ENCODE data around the gene CCDC194. TPM values are rescaled to one million over a fixed set of nuclear protein-coding genes. Genes with fewer than 3 reads are reported as not detected.
A peak's percentile ranks its signal among the peaks of the same experiment; 100 is the strongest.

Gene CCDC194, protein sequence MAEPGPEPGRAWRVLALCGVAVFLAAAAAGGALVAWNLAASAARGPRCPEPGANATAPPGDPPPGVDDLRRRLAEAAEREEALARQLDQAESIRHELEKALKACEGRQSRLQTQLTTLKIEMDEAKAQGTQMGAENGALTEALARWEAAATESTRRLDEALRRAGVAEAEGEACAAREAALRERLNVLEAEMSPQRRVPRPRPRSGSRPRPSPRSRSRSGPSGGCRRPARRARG
- total RNA-seq: not detected
- not detected for polyA plus RNA-seq

DNA sequence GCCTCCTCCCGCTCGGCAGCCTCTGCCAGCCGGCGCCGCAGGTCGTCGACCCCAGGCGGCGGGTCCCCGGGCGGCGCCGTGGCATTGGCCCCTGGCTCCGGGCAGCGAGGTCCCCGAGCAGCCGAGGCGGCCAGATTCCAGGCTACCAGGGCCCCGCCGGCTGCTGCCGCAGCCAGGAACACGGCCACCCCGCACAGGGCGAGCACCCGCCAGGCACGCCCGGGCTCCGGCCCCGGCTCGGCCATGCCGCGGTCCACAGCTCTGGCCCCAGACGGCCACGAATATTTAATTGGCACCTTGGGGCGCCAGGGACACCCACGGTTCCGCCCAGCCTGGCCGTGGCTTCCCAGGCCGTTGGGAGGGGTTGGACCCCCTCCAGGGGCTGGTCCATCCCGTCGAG, at the start of gene CCDC194:
TSS of gene CCDC194 (minus strand) at position 283 of the 400 bp plus-strand sequence. CDS start at position 245, 38 bp downstream.
- Histone ChIP-seq H3K4me1 (ENCODE audit: insufficient read depth) (no peaks in the 10 kb centered on the region), H3K36me3 (ENCODE audit: insufficient read depth) (no peaks in the 10 kb centered on the region), H3K4me3 (ENCODE audit: low read depth, low read length) (no peak within 1 kb of the TSS), H3K27ac (ENCODE audit: low read depth) (no peak within 1 kb of the TSS)
- WGBS: 32% methylated on average over 41 of the region's 41 CpGs
- DNase-seq (ENCODE audit: extremely low spot score): no peak

DNA sequence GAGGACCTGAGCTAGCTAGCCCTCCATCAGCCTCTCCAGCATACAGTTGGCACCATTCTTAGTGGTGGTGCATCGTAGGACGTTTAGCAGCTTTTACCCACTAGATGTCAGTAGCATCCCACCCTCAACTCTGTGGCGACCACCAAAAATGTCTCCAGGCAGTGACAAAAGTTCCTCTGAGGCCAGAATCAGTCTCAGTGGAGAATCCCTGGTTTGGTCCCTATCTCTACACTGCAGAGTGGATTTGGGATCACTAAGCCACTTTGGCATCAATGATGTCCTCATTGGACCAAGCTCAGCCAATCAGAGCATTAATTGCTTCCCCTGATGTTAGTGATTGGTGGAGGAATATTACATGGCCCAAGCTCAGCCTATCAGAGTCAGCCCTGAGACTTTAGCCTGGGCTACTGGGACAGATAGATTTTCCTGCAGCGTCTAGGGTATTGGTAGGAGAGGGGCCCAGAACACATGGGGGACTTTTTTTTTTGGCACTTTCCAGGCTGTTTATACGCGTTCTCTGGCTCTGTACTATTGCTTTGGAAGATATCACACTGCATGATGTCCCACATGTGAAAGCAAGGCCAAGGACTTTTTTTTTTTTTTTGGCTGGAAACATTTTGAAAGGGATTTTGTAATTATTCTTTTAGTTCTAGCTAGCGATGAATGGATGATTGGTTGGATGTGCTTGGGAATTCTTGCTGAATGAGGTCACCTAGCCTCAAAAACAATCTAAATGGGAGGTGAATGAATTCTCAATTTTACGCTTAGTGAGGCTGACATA, 47.4 kb upstream of the CCDC194 start:
- H3K4me3 ChIP-seq (ENCODE audit: low read depth, low read length): no peak overlapping the region
- H3K4me1 ChIP-seq (ENCODE audit: insufficient read depth): no peaks in the 10 kb centered on the region
- H3K36me3 ChIP-seq (ENCODE audit: insufficient read depth): no peaks in the 10 kb centered on the region
- WGBS: 50% methylated on average over 8 of the region's 8 CpGs
- no peak for DNase-seq (ENCODE audit: extremely low spot score)
- H3K27ac ChIP-seq (ENCODE audit: low read depth): no peak overlapping the region

DNA sequence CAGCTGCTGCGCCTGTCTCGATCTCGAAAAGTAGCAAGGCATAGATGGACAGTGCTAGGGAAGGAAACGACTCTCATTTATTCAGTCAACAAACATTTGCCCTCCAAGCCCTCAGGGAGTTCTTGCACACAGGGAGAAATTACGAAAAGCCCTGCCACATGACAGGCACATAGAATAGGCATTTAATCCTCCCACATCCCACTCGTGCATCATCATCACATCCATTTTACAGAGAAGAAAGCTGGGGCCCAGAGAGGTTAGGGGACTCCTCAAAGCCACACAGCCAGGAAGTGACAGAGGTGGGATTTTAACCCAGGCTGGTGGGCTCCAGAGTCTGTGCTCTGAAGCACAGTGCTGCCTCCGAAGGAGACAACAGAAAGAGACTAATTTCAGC, 42.9 kb upstream of the CCDC194 start:
- Histone ChIP-seq H3K36me3 (ENCODE audit: insufficient read depth) (no peaks in the 10 kb centered on the region), H3K4me1 (ENCODE audit: insufficient read depth) (no peaks in the 10 kb centered on the region), H3K4me3 (ENCODE audit: low read depth, low read length) (no peak overlapping the region), H3K27ac (ENCODE audit: low read depth) (no peak overlapping the region)
- DNase-seq (ENCODE audit: extremely low spot score): no peak
- 85% methylated on average over 7 of the region's 7 CpGs for WGBS

DNA sequence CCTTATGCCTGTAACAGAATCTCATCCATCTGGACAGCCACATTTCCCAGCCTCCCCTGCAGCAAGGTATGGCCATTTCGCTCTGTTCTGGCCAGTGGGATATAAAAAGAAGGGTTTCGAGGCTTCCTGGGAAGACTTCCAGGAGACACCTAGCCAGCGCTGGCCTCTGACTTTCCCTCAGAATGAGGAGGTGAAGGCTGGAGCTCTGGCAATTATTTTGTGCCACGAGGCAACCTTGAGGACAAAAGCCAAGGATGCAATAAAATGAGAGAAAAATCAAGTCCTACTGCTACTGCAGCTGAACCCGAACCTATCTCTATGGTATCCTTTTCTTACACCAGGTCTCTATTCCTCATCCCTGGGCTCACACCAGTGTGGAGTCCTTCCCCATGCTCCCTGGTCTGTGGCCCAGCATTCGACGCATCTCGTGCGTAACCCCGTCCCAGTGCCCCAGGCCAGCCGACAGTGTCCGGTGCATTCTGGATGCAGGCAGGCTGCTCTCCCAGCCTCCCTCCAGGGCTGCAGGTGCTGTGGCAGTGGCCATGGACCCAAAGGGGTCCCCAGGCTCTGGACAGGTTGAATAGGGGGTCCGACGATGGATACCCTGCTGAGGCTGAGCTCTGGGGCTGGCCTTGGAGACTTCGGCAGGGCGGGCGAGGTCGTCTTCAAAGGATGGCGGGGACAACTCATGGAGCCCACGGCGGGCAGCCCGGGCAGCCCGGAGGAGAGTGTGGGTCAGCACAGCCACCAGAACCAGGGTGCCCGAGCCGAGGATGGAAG, 42.3 kb upstream of the CCDC194 start:
- Histone ChIP-seq H3K36me3 (ENCODE audit: insufficient read depth) (no peaks in the 10 kb centered on the region), H3K4me1 (ENCODE audit: insufficient read depth) (no peaks in the 10 kb centered on the region), H3K27ac (ENCODE audit: low read depth) (no peak overlapping the region), H3K4me3 (ENCODE audit: low read depth, low read length) (no peak overlapping the region)
- no peak for DNase-seq (ENCODE audit: extremely low spot score)
- 95% methylated on average over 25 of the region's 25 CpGs for WGBS

DNA sequence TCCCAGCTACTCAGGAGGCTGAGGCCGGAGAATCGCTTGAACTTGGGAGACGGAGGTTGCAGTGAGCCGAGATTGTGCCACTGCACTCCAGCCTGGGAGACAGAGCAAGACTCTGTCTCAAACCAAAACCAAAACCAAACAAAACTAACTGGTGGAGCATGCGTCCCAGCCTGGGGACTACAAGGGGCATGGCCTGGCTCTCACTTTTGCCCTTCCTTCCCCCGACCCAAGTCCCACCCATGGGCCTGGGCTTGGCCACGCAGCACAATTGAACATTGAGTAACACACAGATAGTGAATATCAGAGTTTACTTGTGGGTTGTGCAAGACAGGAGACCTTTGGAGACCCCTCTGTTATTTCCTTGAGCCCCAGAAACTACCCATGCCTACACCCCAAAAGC, 41.2 kb upstream of the CCDC194 start:
- 87% methylated on average over 7 of the region's 7 CpGs for WGBS
- no peak overlapping the region for H3K4me3 ChIP-seq (ENCODE audit: low read depth, low read length)
- DNase-seq (ENCODE audit: extremely low spot score): no peak
- H3K27ac ChIP-seq (ENCODE audit: low read depth): no peak overlapping the region
- H3K4me1 ChIP-seq (ENCODE audit: insufficient read depth): no peaks in the 10 kb centered on the region
- H3K36me3 ChIP-seq (ENCODE audit: insufficient read depth): no peaks in the 10 kb centered on the region

DNA sequence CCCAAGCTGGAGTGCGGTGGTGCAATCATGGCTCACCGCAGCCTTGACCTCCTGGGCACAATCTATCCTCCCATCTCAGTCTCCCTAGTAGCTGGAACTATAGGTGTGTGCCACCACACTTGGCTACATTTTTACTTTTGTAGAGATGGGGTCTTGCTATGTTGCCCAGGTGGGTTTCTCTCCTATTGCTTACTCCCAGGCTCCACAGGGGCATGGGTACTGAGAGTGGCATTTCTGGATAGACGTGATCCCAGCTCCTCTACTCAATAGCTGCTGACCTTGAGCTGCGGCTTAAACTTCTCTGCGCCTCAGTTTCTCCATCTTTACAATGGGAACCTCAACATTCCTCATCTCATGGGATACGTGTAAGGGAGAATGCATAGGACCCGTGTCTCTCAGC, 37.4 kb upstream of the CCDC194 start:
- WGBS: 94% methylated on average over 7 of the region's 7 CpGs
- DNase-seq (ENCODE audit: extremely low spot score): no peak
- Histone ChIP-seq H3K27ac (ENCODE audit: low read depth) (no peak overlapping the region), H3K4me3 (ENCODE audit: low read depth, low read length) (no peak overlapping the region), H3K36me3 (ENCODE audit: insufficient read depth) (no peaks in the 10 kb centered on the region), H3K4me1 (ENCODE audit: insufficient read depth) (no peaks in the 10 kb centered on the region)

DNA sequence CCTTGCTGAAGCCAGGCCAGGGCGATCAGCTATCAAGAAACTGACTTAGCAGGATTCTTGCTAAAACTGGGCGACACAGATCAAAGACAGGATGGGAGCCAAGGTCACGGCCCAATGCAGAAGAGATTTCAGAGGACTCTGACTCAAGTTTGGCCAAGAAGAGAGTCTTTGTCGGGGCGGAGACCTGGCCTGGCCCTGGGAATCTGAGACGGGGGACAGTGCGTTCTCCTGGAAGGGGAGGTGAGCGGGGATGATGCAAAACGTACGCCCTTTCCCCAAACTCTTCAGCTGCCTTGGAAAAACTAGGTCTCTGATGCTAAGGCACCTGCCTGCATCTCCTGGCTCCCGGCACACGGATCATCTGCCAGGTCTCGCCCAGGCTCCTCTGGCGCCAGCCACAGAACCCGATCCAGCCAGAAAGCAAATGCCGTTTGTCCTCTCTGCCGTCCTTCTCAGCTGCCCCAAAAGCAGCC, 35.7 kb upstream of the CCDC194 start:
- Histone ChIP-seq H3K4me3 (ENCODE audit: low read depth, low read length) (no peak overlapping the region), H3K4me1 (ENCODE audit: insufficient read depth) (no peaks in the 10 kb centered on the region), H3K27ac (ENCODE audit: low read depth) (no peak overlapping the region), H3K36me3 (ENCODE audit: insufficient read depth) (no peaks in the 10 kb centered on the region)
- 54% methylated on average over 17 of the region's 17 CpGs for WGBS
- DNase-seq (ENCODE audit: extremely low spot score): no peak

DNA sequence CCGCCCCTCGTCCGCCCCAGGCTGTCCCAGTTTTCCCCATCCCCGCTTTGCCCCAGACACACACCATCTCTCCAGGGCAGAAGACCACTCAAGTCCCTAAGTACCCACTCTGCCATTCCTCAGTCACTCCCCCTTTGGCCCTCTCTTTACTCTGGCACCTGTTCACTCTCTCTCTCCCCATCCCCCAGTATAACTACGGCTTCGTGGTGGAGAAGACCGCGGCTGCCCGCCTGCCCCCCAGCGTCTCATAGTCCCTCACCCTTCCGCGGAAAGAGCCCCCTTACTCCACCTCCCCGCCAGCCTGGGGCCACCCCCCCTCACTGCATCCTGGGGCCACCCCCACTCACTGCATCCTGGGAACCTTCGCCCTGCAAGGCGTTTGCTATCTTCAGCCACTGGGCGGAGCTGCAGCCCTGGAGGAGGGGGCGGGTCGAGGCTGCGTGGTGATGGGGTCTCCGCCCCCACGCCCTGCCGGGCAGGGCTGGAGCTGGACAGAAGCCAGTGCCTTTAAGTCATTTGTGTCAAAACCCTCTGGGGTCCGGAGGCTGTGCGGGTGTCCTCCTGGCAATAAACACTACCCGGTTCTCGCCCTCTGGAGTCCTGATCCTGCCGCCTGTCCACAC, 30.9 kb upstream of the CCDC194 start:
- Histone ChIP-seq H3K4me1 (ENCODE audit: insufficient read depth) (no peaks in the 10 kb centered on the region), H3K27ac (ENCODE audit: low read depth) (no peak overlapping the region), H3K4me3 (ENCODE audit: low read depth, low read length) (no peak overlapping the region), H3K36me3 (ENCODE audit: insufficient read depth) (no peaks in the 10 kb centered on the region)
- 25% methylated on average over 27 of the region's 27 CpGs for WGBS
- no peak for DNase-seq (ENCODE audit: extremely low spot score)

DNA sequence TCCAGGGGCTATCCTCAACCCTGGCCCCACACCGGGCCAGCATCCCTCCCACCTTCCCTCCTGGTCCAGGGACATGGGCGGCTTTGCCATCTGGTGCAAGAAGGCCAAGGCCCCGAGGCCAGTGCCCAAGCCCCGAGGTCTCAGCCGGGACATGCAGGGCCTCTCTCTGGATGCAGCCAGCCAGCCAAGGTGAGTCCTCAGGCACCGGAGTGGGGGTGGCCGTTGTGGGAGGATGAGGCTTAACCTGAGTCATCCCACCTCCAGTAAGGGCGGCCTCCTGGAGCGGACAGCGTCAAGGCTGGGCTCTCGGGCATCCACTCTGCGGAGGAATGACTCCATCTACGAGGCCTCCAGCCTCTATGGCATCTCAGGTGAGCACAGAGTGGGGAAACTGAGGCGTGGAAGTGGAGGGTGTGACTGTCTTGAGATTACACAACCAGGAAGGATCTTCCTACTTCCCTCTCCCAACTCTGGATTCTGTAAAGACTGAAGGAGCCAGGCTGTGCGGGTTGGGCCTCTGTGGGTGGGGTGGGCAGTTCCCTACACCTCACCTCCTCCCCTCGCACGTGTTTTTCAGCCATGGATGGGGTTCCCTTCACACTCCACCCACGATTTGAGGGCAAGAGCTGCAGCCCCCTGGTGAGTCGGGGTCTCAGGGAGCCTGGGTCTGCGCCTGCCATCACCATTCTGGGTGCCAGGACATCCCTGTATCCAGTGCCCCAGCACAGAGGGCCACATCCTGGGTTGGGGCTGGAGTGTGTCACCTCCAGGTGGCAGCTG, 29.6 kb upstream of the CCDC194 start:
- WGBS: 92% methylated on average over 20 of the region's 20 CpGs
- no peak overlapping the region for H3K4me3 ChIP-seq (ENCODE audit: low read depth, low read length)
- DNase-seq (ENCODE audit: extremely low spot score): no peak
- H3K4me1 ChIP-seq (ENCODE audit: insufficient read depth): peaks cover 4% of the 10 kb centered on the region
- H3K27ac ChIP-seq (ENCODE audit: low read depth): no peak overlapping the region
- H3K36me3 ChIP-seq (ENCODE audit: insufficient read depth): no peaks in the 10 kb centered on the region

DNA sequence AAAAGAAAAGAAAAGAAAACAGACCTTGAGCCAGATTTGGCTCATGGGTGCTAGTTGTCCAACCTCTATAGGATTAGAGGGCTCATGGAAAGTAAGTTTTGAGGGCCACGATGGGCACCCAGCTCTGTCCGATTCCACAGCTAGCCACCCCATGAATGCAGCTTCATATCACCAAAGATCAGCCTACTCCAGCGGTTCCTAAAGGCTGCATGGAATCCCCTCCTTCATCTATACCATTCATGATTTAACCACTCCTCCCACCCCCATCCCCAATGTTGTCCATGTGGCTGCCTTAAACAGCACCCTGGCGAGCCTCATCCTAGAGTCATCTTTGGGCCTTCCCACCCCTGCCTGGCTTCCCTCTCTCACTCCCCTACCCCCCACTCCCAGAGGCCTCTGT, 27.9 kb upstream of the CCDC194 start:
- no peak for DNase-seq (ENCODE audit: extremely low spot score)
- Histone ChIP-seq H3K27ac (ENCODE audit: low read depth) (no peak overlapping the region), H3K36me3 (ENCODE audit: insufficient read depth) (no peaks in the 10 kb centered on the region), H3K4me3 (ENCODE audit: low read depth, low read length) (no peak overlapping the region), H3K4me1 (ENCODE audit: insufficient read depth) (peaks cover 4% of the 10 kb centered on the region)
- WGBS: 96% methylated on average over 4 of the region's 4 CpGs

DNA sequence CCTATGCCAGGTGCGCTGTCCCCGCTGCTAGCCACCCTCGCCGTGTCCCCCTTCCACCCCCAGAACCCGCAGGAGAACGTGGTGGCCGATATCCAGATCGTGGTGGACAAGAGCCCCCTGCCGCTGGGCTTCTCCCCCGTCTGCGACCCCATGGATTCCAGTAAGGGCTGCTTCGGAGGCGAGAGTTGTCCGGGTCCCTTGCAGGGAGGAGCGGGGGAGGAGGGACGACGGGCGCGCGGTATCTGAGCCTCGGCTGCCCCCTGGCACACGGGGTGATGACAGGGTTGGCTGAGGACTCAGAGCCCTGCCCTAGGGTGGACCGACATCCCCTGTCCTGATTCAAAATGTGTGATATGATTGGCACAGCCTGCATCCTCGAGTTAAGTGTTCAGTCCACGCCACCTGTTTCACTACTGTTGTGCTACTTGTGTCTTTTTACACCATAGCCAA, 26.5 kb upstream of the CCDC194 start:
- Histone ChIP-seq H3K4me3 (ENCODE audit: low read depth, low read length) (peak overlapping the region; percentile 61), H3K27ac (ENCODE audit: low read depth) (no peak overlapping the region), H3K36me3 (ENCODE audit: insufficient read depth) (no peaks in the 10 kb centered on the region), H3K4me1 (ENCODE audit: insufficient read depth) (peaks cover 4% of the 10 kb centered on the region)
- no peak for DNase-seq (ENCODE audit: extremely low spot score)
- WGBS: 5% methylated on average over 25 of the region's 25 CpGs

DNA sequence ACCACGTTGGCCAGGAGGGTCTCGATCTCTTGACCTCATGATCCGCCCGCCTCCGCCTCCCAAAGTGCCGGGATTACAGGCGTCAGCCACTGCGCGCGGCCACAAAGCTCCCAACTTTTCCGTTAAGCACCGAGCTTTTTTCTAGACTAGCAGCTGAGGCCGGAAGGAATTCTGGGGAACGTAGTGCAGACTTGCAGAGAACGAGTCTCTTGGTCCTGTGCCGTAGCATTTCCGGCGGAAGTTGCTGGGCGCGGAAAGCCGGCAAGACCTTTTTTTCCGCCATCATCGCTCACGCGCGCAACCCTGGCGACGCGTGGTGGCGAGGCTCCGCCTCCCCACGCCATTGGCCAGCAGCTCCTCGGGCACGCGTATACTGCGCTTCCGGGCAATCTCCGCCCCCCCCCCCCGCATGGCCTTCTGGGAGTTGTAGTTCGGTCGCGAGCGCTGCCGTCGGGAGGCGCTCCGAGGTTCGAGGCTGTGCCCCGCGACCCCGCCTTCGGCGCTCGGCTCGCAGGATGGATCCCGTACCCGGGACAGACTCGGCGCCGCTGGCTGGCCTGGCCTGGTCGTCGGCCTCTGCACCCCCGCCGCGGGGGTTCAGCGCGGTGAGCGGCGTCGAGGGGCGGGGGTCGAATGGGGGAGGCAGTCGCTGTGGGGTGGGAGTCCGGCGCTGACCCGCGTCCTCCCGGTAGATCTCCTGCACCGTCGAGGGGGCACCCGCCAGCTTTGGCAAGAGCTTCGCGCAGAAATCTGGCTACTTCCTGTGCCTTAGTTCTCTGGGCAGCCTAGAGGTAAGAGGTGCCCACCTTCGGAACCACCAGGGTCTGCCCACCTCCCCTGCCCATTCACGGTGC, 25.9 kb upstream of the CCDC194 start, which contains the start of gene MVB12A:
TSS of gene MVB12A (plus strand) at position 427 of the 854 bp plus-strand sequence. CDS start at position 516, 89 bp downstream.
- Histone ChIP-seq H3K27ac (ENCODE audit: low read depth) (peak within 1 kb of the TSS; percentile 54), H3K4me1 (ENCODE audit: insufficient read depth) (peaks cover 4% of the 10 kb centered on the region), H3K4me3 (ENCODE audit: low read depth, low read length) (peak within 1 kb of the TSS; percentile 61), H3K36me3 (ENCODE audit: insufficient read depth) (no peaks in the 10 kb centered on the region)
- under 1% methylated on average over 85 of the region's 85 CpGs for WGBS
- peak; percentile 96 for DNase-seq (ENCODE audit: extremely low spot score)

Measured in urinary bladder (tissue), 4 donors.